HG03460 (cell line): ENCODE data around the gene RAPGEF4.

Experiments used
- ATAC-seq: cut with Tn5 transposase; IDR thresholded peaks from one replicate; pipeline ENCODE4 v1.9.1; 2021; ENCODE audit not compliant: unreplicated experiment

Gene RAPGEF4

GRCh38 chr2:172735582-172736423 lies at the start of gene RAPGEF4:
RAPGEF4 (plus strand) TSS chr2:172735845; CDS start chr2:172735984, 139 bp downstream.
- no peak for ATAC-seq

GRCh38 chr2:172693037-172693436 lies 42.6 kb upstream of the RAPGEF4 start:
- ATAC-seq, result no peak

GRCh38 chr2:172693529-172694455 lies 41.9 kb upstream of the RAPGEF4 start:
- no peak for ATAC-seq

- no peak for ATAC-seq
Measured at GRCh38 chr2:172697296-172697695, 38.3 kb upstream of the RAPGEF4 start.

- peak; percentile 90 for ATAC-seq
Measured at GRCh38 chr2:172698041-172698863, 37.4 kb upstream of the RAPGEF4 start.

- ATAC-seq, result no peak
Measured at GRCh38 chr2:172701250-172701649, 34.4 kb upstream of the RAPGEF4 start.

- ATAC-seq, result no peak
Measured at GRCh38 chr2:172702451-172702850, 33.2 kb upstream of the RAPGEF4 start.

- ATAC-seq, result no peak
Measured at GRCh38 chr2:172704072-172704936, 31.3 kb upstream of the RAPGEF4 start.

- no peak for ATAC-seq
Measured at GRCh38 chr2:172705352-172705751, 30.3 kb upstream of the RAPGEF4 start.

- ATAC-seq, result no peak
Measured at GRCh38 chr2:172708247-172708646, 27.4 kb upstream of the RAPGEF4 start.

- no peak for ATAC-seq
Measured at GRCh38 chr2:172709566-172710291, 25.9 kb upstream of the RAPGEF4 start.

- ATAC-seq, result no peak
Measured at GRCh38 chr2:172710584-172711047, 25.0 kb upstream of the RAPGEF4 start.

- no peak for ATAC-seq
Measured at GRCh38 chr2:172711110-172711509, 24.5 kb upstream of the RAPGEF4 start.

GRCh38 chr2:172712251-172712650 lies 23.4 kb upstream of the RAPGEF4 start:
- no peak for ATAC-seq

- ATAC-seq, result no peak
Measured at GRCh38 chr2:172713365-172713875, 22.2 kb upstream of the RAPGEF4 start.

GRCh38 chr2:172722481-172722880 lies 13.2 kb upstream of the RAPGEF4 start:
- no peak for ATAC-seq

GRCh38 chr2:172723286-172723685 lies 12.4 kb upstream of the RAPGEF4 start:
- no peak for ATAC-seq

- no peak for ATAC-seq
Measured at GRCh38 chr2:172724724-172725123, 10.9 kb upstream of the RAPGEF4 start.

GRCh38 chr2:172725284-172725683 lies 10.4 kb upstream of the RAPGEF4 start:
- ATAC-seq, result no peak
